GM12878 (cell line): ENCODE results near the gene APOM. TPM values are rescaled to one million over a fixed set of nuclear protein-coding genes. Genes with fewer than 3 reads are reported as not detected.

ENCODE experiments used
- ATAC-seq: fragments of 200-7000 bp; cut with Tn5 transposase; 3 replicates; pipeline ENCODE4 v1.9.1; 2020; ENCODE audit warnings: mild to moderate bottlenecking, moderate library complexity
- BruUV-seq: library from RNA; stranded (reverse); fragments of 400-500 nt; replicated peaks from 2 replicates; lab custom pipeline; 2021; lab: Mats Ljungman, UMichigan
- CTCF ChIA-PET: fragments of 300-600 bp; sonication (Branson Sonifier 250); formaldehyde crosslinking; extraction: SDS; loops from one replicate; lab custom pipeline; 2021; ENCODE audit warnings: inconsistent platforms; lab: Yijun Ruan, JAX
- POLR2A ChIA-PET: fragments of 350-600 bp; formaldehyde crosslinking; extraction: SDS; loops from one replicate; lab custom pipeline; 2021; ENCODE audit warnings: inconsistent platforms; lab: Charles Lee
- RAD21 ChIA-PET: fragments of 300-600 bp; sonication (Branson Sonifier 250); formaldehyde crosslinking; loops from one replicate; lab custom pipeline; 2023; ENCODE audit warnings: antibody characterized with exemption; ENCODE audit not compliant: unreplicated experiment; lab: Charles Lee
- SMC1A ChIA-PET: fragments of 300-600 bp; sonication (Branson Sonifier 250); formaldehyde crosslinking; loops from one replicate; lab custom pipeline; 2023; ENCODE audit not compliant: unreplicated experiment, uncharacterized antibody; lab: Charles Lee
- DNase-seq: peaks from one replicate; pipeline ENCODE4 v3.0.0-alpha.2; 2011; ENCODE audit warnings: low read depth, low spot score
- FAIRE-seq: peaks from 3 replicates; lab custom pipeline; 2011; peaks lifted over from hg19 to GRCh38; lab: Jason Lieb, UNC
- H2AFZ ChIP-seq: 2 replicates; pipeline ENCODE4 v1.6.0; 2011; ENCODE audit warnings: low read depth, low read length, control low read depth; ENCODE audit not compliant: control insufficient read depth
- H3K27ac ChIP-seq: 2 replicates; pipeline ENCODE4 v1.5.1; 2011; ENCODE audit warnings: control low read depth; ENCODE audit not compliant: control insufficient read depth, insufficient read depth
- H3K27me3 ChIP-seq, 2 experiments: replicated peaks in 1 of 2; 2 replicates each; pipeline versions ENCODE4 v1.6.0 to v1.6.1; 2011; ENCODE audit warnings: low read length in 1 of 2; ENCODE audit not compliant: control insufficient read depth in 2 of 2, insufficient read depth in 2 of 2
- H3K36me3 ChIP-seq, 2 experiments: 2 replicates each; pipeline ENCODE4 v1.5.1; 2011; ENCODE audit warnings: low read length in 1 of 2; ENCODE audit not compliant: control insufficient read depth in 2 of 2, insufficient read depth in 2 of 2
- H3K4me1 ChIP-seq: 2 replicates; pipeline ENCODE4 v1.6.1; 2011; ENCODE audit warnings: mild to moderate bottlenecking, low read length, moderate library complexity, mixed read lengths; ENCODE audit not compliant: control insufficient read depth, insufficient read depth
- H3K4me2 ChIP-seq: 2 replicates; pipeline ENCODE4 v1.6.0; 2011; ENCODE audit warnings: control low read depth; ENCODE audit not compliant: control insufficient read depth, insufficient read depth
- H3K4me3 ChIP-seq: fragments of 200-600 bp; sonication (generic); 2 replicates; pipeline ENCODE4 v1.5.1; 2016
- H3K79me2 ChIP-seq: 2 replicates; pipeline ENCODE4 v1.6.0; 2011; ENCODE audit warnings: low read length; ENCODE audit not compliant: control insufficient read depth, insufficient read depth
- H3K9ac ChIP-seq: 2 replicates; pipeline ENCODE4 v1.8.0; 2011; ENCODE audit warnings: low read length, control low read depth, mixed read lengths; ENCODE audit not compliant: control insufficient read depth, insufficient read depth
- H3K9me3 ChIP-seq: replicated peaks from 3 replicates; pipeline ENCODE4 v1.5.1; 2011; ENCODE audit warnings: mild to moderate bottlenecking, low read length; ENCODE audit not compliant: control insufficient read depth, insufficient read depth
- H4K20me1 ChIP-seq: 2 replicates; pipeline ENCODE4 v1.6.0; 2011; ENCODE audit not compliant: control insufficient read depth, insufficient read depth
- RAD21 ChIP-seq: IDR thresholded peaks from 2 replicates; pipeline ENCODE4 v1.6.1; 2011; ENCODE audit warnings: mild to moderate bottlenecking, low read depth, low read length, moderate library complexity; ENCODE audit not compliant: insufficient read depth
- TCF7 ChIP-seq: IDR thresholded peaks from 2 replicates; pipeline ENCODE4 v1.6.1; 2014; ENCODE audit warnings: antibody characterized with exemption, borderline replicate concordance
- WGBS: methylation state at CpG from one replicate; pipeline ENCODE4 v1.1.6; 2016; ENCODE audit warnings: low lambda C conversion rate; ENCODE audit not compliant: insufficient replicate concordance, insufficient coverage; ENCODE audit errors: missing lambda C conversion rate; 5-methylcytosine and 5-hydroxymethylcytosine counted together
- in situ Hi-C: fragments of 300-500 bp; cut with MboI; formaldehyde crosslinking; loops from 9 replicates; pipeline ENCODE4 v1.14.3; 2018; ENCODE audit warnings: mixed read lengths
- intact Hi-C: fragments of 100-400 bp; cut with micrococcal nuclease; formaldehyde crosslinking; loops from one replicate; pipeline ENCODE4 v1.14.2; 2022; ENCODE audit not compliant: unreplicated experiment
- polyA plus RNA-seq, 11 experiments: library from polyadenylated mRNA; depleted of rRNA in 4 of 11; unstranded in 6 of 11; stranded (reverse) in 5 of 11; fragments of >200 nt; fragmentation: Nextera tagmentation in 4 of 11; fragmentation: Illumina TruSeq in 1 of 11; extraction: Ambion mirVana in 4 of 11; extraction: Trizol in 1 of 11; gene quantifications; 1 replicate in 1 of 11; 2 replicates in 10 of 11; pipeline versions ENCODE4 v1.2.1 to v1.2.3, GENCODE V29; 2011 to 2016; ENCODE audit warnings: inconsistent platforms in 2 of 11, missing spikeins in 2 of 11, low read depth in 1 of 11
- total RNA-seq, 4 experiments: library from RNA; depleted of rRNA in 3 of 4; stranded (reverse); fragments of >200 nt in 3 of 4; fragmentation: Illumina TruSeq in 1 of 4; extraction: Trizol in 1 of 4; gene quantifications; 2 replicates each; pipeline versions ENCODE4 v1.2.1 to v1.2.3, GENCODE V29; 2013 to 2021
- TF ChIP-seq, protein P1 (sequence below), 3 experiments: IDR thresholded peaks in 2 of 3; conservative IDR thresholded peaks in 1 of 3; 2 replicates each; pipeline ENCODE4 v1.5.1; 2011; ENCODE audit warnings: low read depth in 3 of 3, low read length in 3 of 3, mild to moderate bottlenecking in 3 of 3, control low read depth in 2 of 3, moderate library complexity in 2 of 3, inconsistent platforms in 1 of 3, mixed read lengths in 1 of 3; ENCODE audit not compliant: control insufficient read depth in 2 of 3, insufficient read depth in 1 of 3; ENCODE audit errors: extremely low read depth in 1 of 3

Gene APOM
- total and polyA plus RNA-seq, 10 of the 15 experiments (the other 5 are each of a cell fraction or from before 2014, with no cell fraction given): 4.0 to 14.1 (median 7.1) TPM

DNA sequence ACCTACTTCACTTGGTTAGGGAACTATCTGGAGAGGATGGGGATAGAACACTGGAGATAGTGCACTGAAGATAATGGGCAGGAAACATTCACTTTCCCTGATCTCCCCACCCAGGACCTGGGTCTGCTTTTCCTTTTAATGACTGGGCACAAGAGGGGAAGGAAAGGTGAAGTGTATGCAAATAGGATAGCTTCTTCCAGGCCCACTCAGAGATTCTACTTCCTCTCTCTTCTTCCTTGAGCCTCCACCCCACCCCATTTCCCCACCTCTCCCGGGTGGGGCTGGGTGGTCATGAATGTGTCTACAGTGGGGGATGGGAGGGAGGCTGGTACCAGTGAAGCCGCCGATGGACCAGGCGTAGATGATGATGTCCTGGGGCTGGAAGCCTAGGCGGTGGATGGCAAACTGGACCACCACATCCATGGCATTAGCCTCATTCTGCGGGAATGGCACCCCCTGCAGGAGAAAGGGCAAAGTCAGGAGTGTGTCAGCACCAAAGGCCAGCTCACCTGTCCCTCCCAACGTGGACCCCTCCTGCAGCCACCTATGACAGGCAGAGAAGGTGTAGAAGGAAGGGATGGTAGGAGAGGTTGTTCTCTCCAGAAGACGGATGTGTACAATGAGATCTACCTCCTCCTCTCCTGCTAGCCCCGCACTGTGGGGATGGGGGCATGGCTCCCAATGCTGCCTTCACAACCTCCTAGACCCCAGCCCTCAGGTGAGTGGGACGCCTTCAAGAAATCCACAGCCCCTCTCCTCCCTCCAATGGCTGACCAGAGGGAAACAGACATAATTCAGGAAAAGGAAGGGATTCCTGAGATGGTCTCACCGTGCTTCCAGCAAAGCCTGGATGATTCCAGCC lies 33.8 kb downstream of the APOM start:
- H3K27ac ChIP-seq: no peak overlapping the region
- SMC1A ChIA-PET: no interaction called here
- TF ChIP-seq, protein P1, sequence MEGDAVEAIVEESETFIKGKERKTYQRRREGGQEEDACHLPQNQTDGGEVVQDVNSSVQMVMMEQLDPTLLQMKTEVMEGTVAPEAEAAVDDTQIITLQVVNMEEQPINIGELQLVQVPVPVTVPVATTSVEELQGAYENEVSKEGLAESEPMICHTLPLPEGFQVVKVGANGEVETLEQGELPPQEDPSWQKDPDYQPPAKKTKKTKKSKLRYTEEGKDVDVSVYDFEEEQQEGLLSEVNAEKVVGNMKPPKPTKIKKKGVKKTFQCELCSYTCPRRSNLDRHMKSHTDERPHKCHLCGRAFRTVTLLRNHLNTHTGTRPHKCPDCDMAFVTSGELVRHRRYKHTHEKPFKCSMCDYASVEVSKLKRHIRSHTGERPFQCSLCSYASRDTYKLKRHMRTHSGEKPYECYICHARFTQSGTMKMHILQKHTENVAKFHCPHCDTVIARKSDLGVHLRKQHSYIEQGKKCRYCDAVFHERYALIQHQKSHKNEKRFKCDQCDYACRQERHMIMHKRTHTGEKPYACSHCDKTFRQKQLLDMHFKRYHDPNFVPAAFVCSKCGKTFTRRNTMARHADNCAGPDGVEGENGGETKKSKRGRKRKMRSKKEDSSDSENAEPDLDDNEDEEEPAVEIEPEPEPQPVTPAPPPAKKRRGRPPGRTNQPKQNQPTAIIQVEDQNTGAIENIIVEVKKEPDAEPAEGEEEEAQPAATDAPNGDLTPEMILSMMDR (IDR thresholded peaks at IDR 0.05 in 2 of 3, conservative IDR thresholded peaks at IDR 0.05 in 1 of 3; ENCODE audit: control insufficient read depth in 2 of 3, extremely low read depth in 1 of 3, insufficient read depth in 1 of 3, low read depth in 3 of 3, low read length in 3 of 3): peak; percentile 21 to 39 (median 34); a peak in 3 of 6 replicates
- no peak for TF ChIP-seq TCF7
- peak; percentile 26; the same call in 1 of the 2 replicates for TF ChIP-seq RAD21
- TF ChIP-seq, all 136 proteins: peak for 2
- no TSS peak for BruUV-seq
- ChIA-PET RAD21 (interaction anchor here (1.1 kb wide), 1 partner anchor 67 kb away, joined by 3 read pairs; no protein-coding TSS in a partner anchor), POLR2A (no interaction called here), CTCF (interaction anchor here (0.7 to 2.3 kb wide), 3 partner anchors 14 to 138 kb away, joined by 4 to 7 read pairs (median 5); no protein-coding TSS in a partner anchor)
- Histone ChIP-seq H3K79me2 (no peaks in the 10 kb centered on the region), H3K4me1 (no peaks in the 10 kb centered on the region), H3K4me3 (no peak overlapping the region), H3K9ac (no peak overlapping the region), H3K4me2 (no peak overlapping the region), H3K9me3 (no peaks in the 10 kb centered on the region), H4K20me1 (no peaks in the 10 kb centered on the region), H3K36me3 (peaks cover 12 to 38% of the 10 kb centered on the region in 2 experiments; a peak in 3 of 4 replicates), H2AFZ (no peak overlapping the region), H3K27me3 (no peaks in the 10 kb centered on the region)
- DNase-seq: no peak
- in situ Hi-C loops: no loop called here
- intact Hi-C loops: no loop called here
- FAIRE-seq: no peak
- WGBS: 78% methylated on average over 10 of the region's 11 CpGs
- ATAC-seq: peak; percentile 62
